Measurements from ENCODE around the gene PFDN1. TPM values are rescaled to one million over a fixed set of nuclear protein-coding genes. Genes with fewer than 3 reads are reported as not detected.
A peak's percentile ranks its signal among the peaks of the same experiment; 100 is the strongest.

The PFDN1 gene
- total RNA-seq, 4 donors from 2014 or later: 72.9 to 230 (median 98.4) TPM

DNA sequence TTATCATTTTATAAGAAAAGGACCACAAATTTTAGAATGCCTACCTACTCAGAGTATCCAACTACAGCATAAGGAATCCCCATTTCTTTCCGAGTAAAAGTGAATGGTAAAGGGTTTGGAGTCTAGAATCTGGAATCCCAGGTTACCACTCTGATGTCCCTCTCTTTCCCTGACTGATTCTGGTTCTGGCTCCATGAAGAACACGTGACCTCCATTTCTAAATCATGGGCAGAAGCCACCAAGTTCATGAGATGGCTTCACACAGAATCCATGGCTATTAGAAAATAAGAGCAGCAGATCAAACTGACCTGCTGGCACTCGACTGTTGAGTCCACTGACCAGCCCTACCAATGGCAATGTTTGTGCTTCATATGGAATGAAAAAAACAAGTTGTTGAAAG lies 40.7 kb downstream of the PFDN1 start:
- TF ChIP-seq, protein P1, sequence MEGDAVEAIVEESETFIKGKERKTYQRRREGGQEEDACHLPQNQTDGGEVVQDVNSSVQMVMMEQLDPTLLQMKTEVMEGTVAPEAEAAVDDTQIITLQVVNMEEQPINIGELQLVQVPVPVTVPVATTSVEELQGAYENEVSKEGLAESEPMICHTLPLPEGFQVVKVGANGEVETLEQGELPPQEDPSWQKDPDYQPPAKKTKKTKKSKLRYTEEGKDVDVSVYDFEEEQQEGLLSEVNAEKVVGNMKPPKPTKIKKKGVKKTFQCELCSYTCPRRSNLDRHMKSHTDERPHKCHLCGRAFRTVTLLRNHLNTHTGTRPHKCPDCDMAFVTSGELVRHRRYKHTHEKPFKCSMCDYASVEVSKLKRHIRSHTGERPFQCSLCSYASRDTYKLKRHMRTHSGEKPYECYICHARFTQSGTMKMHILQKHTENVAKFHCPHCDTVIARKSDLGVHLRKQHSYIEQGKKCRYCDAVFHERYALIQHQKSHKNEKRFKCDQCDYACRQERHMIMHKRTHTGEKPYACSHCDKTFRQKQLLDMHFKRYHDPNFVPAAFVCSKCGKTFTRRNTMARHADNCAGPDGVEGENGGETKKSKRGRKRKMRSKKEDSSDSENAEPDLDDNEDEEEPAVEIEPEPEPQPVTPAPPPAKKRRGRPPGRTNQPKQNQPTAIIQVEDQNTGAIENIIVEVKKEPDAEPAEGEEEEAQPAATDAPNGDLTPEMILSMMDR (IDR thresholded peaks at IDR 0.05): no peak
- TF ChIP-seq POLR2A (IDR thresholded peaks at IDR 0.05): no peak
- no peak for TF ChIP-seq EP300 (IDR thresholded peaks at IDR 0.05; ENCODE audit: low read depth)
- no peak for TF ChIP-seq POLR2AphosphoS5 (IDR thresholded peaks at IDR 0.05)

DNA sequence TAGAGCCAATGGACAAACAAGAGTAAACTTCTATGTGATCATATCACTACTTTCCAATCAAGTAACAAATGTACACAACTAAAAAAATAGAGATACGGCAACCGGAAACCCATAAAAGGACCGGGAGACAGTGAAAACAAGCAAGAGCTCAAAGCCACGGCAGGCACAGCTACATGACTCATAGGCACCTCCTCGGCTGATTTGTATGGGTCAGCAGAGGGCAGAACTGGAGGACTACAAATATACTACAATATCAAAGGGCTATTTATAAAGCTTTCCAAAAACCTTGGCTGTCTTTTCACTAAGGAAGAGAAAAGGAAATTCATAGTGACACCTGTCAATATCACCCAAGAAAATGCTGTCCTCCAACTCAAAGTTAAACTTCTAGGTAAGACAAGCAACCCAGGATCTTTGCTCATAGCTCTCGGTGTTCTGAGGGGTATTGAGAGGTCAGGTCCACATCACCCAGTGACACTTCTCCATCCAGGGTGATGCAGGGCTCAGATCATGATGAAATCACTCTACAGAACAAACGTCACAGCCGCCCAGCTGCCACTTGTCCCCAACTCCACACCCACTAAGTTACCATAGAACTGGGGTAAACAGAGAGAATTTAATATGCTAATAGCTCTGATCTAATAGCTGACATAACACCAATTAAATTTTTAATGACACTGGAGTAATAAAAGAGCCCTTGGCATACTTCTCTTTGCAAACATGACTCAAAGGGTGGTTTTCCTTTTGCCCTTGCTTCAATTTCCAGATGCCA lies 41.3 kb downstream of the PFDN1 start:
- in situ Hi-C loops (cut with MboI; ENCODE audit: low pct_ligation_motif_present in 1 of 4, low pct_unique_long_range_greater_than_20kb in 1 of 4, low sequenced_read_pairs in 3 of 4) (no loop called here), intact Hi-C loops (cut with DNase I; ENCODE audit: low total_unique reads) (no loop called here)
- DNase-seq: peak; percentile 75
- TF ChIP-seq POLR2A (IDR thresholded peaks at IDR 0.05) (no peak), EP300 (IDR thresholded peaks at IDR 0.05; ENCODE audit: low read depth) (no peak), POLR2AphosphoS5 (IDR thresholded peaks at IDR 0.05) (peak; percentile 5 to 22 (median 20))
- TF ChIP-seq, protein P1 (IDR thresholded peaks at IDR 0.05): peak in 1 of 5 experiments; percentile 6
- 17 to 32% methylated on average over 5 to 8 of the region's 8 CpGs for WGBS, 2 donors (ENCODE audit: low coverage in 1 of 2)
- Histone ChIP-seq H3K36me3 (no peaks in the 10 kb centered on the region), H3K9me3 (no peaks in the 10 kb centered on the region), H3K4me3 (no peak overlapping the region), H3K4me1 (peaks cover 13 to 41% (median 26%) of the 10 kb centered on the region in 4 donors), H3K27me3 (no peaks in the 10 kb centered on the region), H3K27ac (peak overlapping the region; percentile 70 to 80 (median 78))

More for the DNA sequence above, 40.7 kb downstream of the PFDN1 start:
- Histone ChIP-seq H3K9me3 (no peaks in the 10 kb centered on the region), H3K4me1 (peaks cover 13 to 41% (median 26%) of the 10 kb centered on the region in 4 donors), H3K27me3 (no peaks in the 10 kb centered on the region), H3K36me3 (no peaks in the 10 kb centered on the region), H3K27ac (peak overlapping the region; percentile 70 to 80 (median 78)), H3K4me3 (no peak overlapping the region)
- no peak for DNase-seq
- in situ Hi-C loops (cut with MboI; ENCODE audit: low pct_ligation_motif_present in 1 of 4, low pct_unique_long_range_greater_than_20kb in 1 of 4, low sequenced_read_pairs in 3 of 4): no loop called here
- intact Hi-C loops (cut with DNase I; ENCODE audit: low total_unique reads): no loop called here
- WGBS, 2 donors (ENCODE audit: low coverage in 1 of 2): 86% methylated on average over 3 of the region's 3 CpGs; no CpG with 5 or more reads in 1 of the 2 donors

DNA sequence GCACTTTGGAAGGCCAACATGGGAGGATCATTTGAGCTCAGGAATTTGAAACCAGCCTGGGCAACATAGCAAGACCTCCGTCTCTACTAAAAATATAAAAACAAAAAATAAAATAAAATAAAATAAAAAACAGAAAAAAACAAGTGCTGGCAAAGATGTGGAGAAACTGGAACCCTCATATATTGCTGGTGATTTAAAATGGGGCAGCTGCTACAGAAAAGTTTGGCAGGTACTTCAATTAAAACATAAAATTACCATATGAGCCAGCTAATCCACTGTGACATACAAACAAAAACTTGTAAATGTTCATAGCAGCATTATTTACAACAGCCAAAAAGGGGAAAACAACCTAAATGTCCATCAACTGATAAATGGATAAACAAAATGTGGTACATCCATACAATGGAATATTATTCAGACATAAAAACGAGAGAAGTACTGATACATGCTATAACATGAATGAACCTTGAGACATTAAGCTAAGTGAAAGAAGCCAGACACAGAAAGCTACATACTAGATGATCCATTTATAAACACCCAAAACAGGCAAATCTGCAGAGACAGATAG lies 42.7 kb downstream of the PFDN1 start:
- 95 to 96% methylated on average over 2 of the region's 2 CpGs for WGBS, 2 donors (ENCODE audit: low coverage in 1 of 2)

DNA sequence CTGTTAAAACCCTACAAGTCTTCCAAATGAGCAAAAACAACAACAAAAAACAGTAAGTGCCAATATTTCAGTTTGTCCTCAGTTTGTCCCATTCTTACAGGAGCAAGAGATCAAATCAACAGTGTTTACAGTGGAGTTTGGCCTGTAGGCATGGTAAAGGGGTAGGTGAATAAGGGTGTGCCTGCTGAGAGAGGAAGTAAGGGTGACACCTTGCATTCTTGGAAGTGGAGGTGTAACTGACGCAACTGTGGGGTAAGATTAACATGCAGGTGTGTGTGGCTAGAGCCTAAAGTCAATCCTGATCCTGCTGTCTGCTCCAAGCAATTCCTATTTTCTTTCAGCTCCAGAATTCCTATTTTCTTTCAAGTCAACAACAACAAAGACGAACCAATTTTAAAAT lies 43.4 kb downstream of the PFDN1 start:
- H3K4me3 ChIP-seq: no peak overlapping the region
- peak; percentile 60 for DNase-seq
- no peaks in the 10 kb centered on the region for H3K9me3 ChIP-seq
- H3K36me3 ChIP-seq: no peaks in the 10 kb centered on the region
- intact Hi-C loops (cut with DNase I; ENCODE audit: low total_unique reads): no loop called here
- H3K4me1 ChIP-seq: peaks cover 13 to 56% (median 27%) of the 10 kb centered on the region in 4 donors
- peak overlapping the region; percentile 40 to 80 (median 60) for H3K27ac ChIP-seq
- TF ChIP-seq, protein P1 (IDR thresholded peaks at IDR 0.05): no peak
- no peak for TF ChIP-seq POLR2A (IDR thresholded peaks at IDR 0.05)
- TF ChIP-seq EP300 (IDR thresholded peaks at IDR 0.05; ENCODE audit: low read depth): peak; percentile 62
- TF ChIP-seq POLR2AphosphoS5 (IDR thresholded peaks at IDR 0.05): peak in 1 of 3 donors; percentile 78
- 60 to 71% methylated on average over 2 of the region's 2 CpGs for WGBS, 2 donors (ENCODE audit: low coverage in 1 of 2)
- H3K27me3 ChIP-seq: no peaks in the 10 kb centered on the region
- in situ Hi-C loops (cut with MboI; ENCODE audit: low pct_ligation_motif_present in 1 of 4, low pct_unique_long_range_greater_than_20kb in 1 of 4, low sequenced_read_pairs in 3 of 4): no loop called here

More for the DNA sequence above, 42.7 kb downstream of the PFDN1 start:
- TF ChIP-seq POLR2AphosphoS5 (IDR thresholded peaks at IDR 0.05) (no peak), POLR2A (IDR thresholded peaks at IDR 0.05) (no peak), EP300 (IDR thresholded peaks at IDR 0.05; ENCODE audit: low read depth) (no peak)
- TF ChIP-seq, protein P1 (IDR thresholded peaks at IDR 0.05): no peak
- in situ Hi-C loops (cut with MboI; ENCODE audit: low pct_ligation_motif_present in 1 of 4, low pct_unique_long_range_greater_than_20kb in 1 of 4, low sequenced_read_pairs in 3 of 4) (no loop called here), intact Hi-C loops (cut with DNase I; ENCODE audit: low total_unique reads) (no loop called here)
- Histone ChIP-seq H3K36me3 (no peaks in the 10 kb centered on the region), H3K4me3 (no peak overlapping the region), H3K9me3 (no peaks in the 10 kb centered on the region), H3K27ac (peak overlapping the region; percentile 70 to 80 (median 78)), H3K4me1 (peaks cover 13 to 50% (median 26%) of the 10 kb centered on the region in 4 donors), H3K27me3 (no peaks in the 10 kb centered on the region)
- no peak for DNase-seq

Data from transverse colon (tissue), 4 donors.